ENCODE results near the gene SIL1. TPM values are rescaled to one million over a fixed set of nuclear protein-coding genes. Genes with fewer than 3 reads are reported as not detected.

The SIL1 gene
- total RNA-seq, 2 donors from 2014 or later, result 17.2 to 20.2 TPM

- Mint-ChIP-seq H3K27me3 (ENCODE audit: insufficient read depth) (no peaks in the 10 kb centered on the region), H3K9me3 (peaks cover 9% of the 10 kb centered on the region), H3K4me3 (no peak overlapping the region), H3K27ac (peak overlapping the region; percentile 6), H3K36me3 (ENCODE audit: low read depth) (peaks cover under 1% of the 10 kb centered on the region), H3K4me1 (peaks cover 39% of the 10 kb centered on the region)
- no peak overlapping the region for H3K9ac ChIP-seq (ENCODE audit: extremely low read depth, low read length, poor library complexity, severe bottlenecking)
- H3K4me1 ChIP-seq (ENCODE audit: control insufficient read depth, insufficient read depth, low read length), result peaks cover 7% of the 10 kb centered on the region
- no peaks in the 10 kb centered on the region for H3K9me3 ChIP-seq (ENCODE audit: control insufficient read depth, low read length)
- peak; percentile 58 for DNase-seq
- H3K27me3 ChIP-seq (ENCODE audit: control insufficient read depth, insufficient read depth, low read length, poor library complexity, severe bottlenecking), result no peaks in the 10 kb centered on the region
- WGBS, 2 experiments (ENCODE audit: insufficient coverage in 1 of 2, insufficient read length in 1 of 2), result 67 to 76% methylated on average over 2 to 4 of the region's 4 CpGs
- H3K4me3 ChIP-seq (ENCODE audit: low read length), result no peak overlapping the region
- no peaks in the 10 kb centered on the region for H3K36me3 ChIP-seq (ENCODE audit: control insufficient read depth, insufficient read depth, low read length)
- H3K27ac ChIP-seq (ENCODE audit: low read depth, low read length), result peak overlapping the region; percentile 61
- TF ChIP-seq, protein P1, sequence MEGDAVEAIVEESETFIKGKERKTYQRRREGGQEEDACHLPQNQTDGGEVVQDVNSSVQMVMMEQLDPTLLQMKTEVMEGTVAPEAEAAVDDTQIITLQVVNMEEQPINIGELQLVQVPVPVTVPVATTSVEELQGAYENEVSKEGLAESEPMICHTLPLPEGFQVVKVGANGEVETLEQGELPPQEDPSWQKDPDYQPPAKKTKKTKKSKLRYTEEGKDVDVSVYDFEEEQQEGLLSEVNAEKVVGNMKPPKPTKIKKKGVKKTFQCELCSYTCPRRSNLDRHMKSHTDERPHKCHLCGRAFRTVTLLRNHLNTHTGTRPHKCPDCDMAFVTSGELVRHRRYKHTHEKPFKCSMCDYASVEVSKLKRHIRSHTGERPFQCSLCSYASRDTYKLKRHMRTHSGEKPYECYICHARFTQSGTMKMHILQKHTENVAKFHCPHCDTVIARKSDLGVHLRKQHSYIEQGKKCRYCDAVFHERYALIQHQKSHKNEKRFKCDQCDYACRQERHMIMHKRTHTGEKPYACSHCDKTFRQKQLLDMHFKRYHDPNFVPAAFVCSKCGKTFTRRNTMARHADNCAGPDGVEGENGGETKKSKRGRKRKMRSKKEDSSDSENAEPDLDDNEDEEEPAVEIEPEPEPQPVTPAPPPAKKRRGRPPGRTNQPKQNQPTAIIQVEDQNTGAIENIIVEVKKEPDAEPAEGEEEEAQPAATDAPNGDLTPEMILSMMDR (conservative IDR thresholded peaks at IDR 0.05), result no peak
These were observed 136.3 kb downstream of the SIL1 start for GRCh38 chr5:139061856-139062255.

DNA sequence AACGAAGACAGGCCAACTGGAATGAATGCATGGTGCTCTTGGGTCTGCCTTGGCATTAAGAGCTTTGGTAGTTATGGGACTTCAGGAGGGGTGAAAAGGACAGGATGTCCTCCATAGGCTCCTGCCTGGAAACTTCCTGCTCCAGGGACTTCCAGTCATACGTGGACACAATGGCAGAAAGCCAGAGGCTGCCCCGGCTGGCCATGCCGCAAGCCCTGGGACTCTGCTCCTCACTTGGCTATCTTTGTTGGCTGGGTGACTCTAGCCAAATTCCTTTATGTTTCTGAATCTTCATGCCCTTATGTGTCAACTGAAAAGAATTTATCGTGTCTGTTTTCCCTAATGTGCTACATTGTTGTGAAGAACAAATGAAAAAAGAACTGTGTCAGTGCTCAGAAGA, 136.9 kb downstream of the SIL1 start:
- no peaks in the 10 kb centered on the region for H3K36me3 ChIP-seq (ENCODE audit: control insufficient read depth, insufficient read depth, low read length)
- H3K9me3 ChIP-seq (ENCODE audit: control insufficient read depth, low read length), result no peaks in the 10 kb centered on the region
- H3K4me1 ChIP-seq (ENCODE audit: control insufficient read depth, insufficient read depth, low read length), result peaks cover 7% of the 10 kb centered on the region
- DNase-seq, result no peak
- no peak overlapping the region for H3K9ac ChIP-seq (ENCODE audit: extremely low read depth, low read length, poor library complexity, severe bottlenecking)
- WGBS, 2 experiments (ENCODE audit: insufficient coverage in 1 of 2, insufficient read length in 1 of 2), result 75 to 80% methylated on average over 5 of the region's 5 CpGs
- H3K27me3 ChIP-seq (ENCODE audit: control insufficient read depth, insufficient read depth, low read length, poor library complexity, severe bottlenecking), result no peaks in the 10 kb centered on the region
- H3K27ac ChIP-seq (ENCODE audit: low read depth, low read length), result no peak overlapping the region
- no peaks in the 10 kb centered on the region for H3K27me3 Mint-ChIP-seq (ENCODE audit: insufficient read depth)
- TF ChIP-seq, protein P1 (conservative IDR thresholded peaks at IDR 0.05), result no peak
- H3K36me3 Mint-ChIP-seq (ENCODE audit: low read depth), result peaks cover 1% of the 10 kb centered on the region
- H3K4me3 Mint-ChIP-seq, result no peak overlapping the region
- H3K9me3 Mint-ChIP-seq, result peaks cover 9% of the 10 kb centered on the region
- no peak overlapping the region for H3K4me3 ChIP-seq (ENCODE audit: low read length)
- H3K27ac Mint-ChIP-seq, result peak overlapping the region; percentile 6
- H3K4me1 Mint-ChIP-seq, result peaks cover 39% of the 10 kb centered on the region

DNA sequence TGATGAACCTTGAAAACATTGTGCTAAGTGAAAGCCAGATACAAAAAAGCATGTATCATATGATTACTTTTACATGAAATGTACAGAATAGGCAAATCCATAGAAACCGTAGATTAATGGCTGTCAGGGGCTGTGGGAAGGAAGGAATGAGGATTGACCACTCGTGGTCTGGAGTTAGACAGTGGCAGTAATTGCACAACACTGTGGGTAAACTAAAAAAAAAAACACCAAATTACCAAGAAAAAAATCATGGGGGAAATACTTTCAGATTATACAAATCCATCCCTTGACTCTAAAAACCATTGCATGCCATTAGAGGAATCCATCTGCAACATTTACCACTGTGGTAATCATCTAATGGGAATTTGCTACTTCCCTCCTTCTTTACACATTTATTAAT, 140.0 kb downstream of the SIL1 start:
- DNase-seq, result no peak
- Histone ChIP-seq H3K4me3 (ENCODE audit: low read length) (no peak overlapping the region), H3K36me3 (ENCODE audit: control insufficient read depth, insufficient read depth, low read length) (no peaks in the 10 kb centered on the region), H3K27ac (ENCODE audit: low read depth, low read length) (no peak overlapping the region), H3K4me1 (ENCODE audit: control insufficient read depth, insufficient read depth, low read length) (peaks cover 4% of the 10 kb centered on the region), H3K9ac (ENCODE audit: extremely low read depth, low read length, poor library complexity, severe bottlenecking) (no peak overlapping the region), H3K27me3 (ENCODE audit: control insufficient read depth, insufficient read depth, low read length, poor library complexity, severe bottlenecking) (no peaks in the 10 kb centered on the region), H3K9me3 (ENCODE audit: control insufficient read depth, low read length) (peaks cover 9% of the 10 kb centered on the region)
- peaks cover 1% of the 10 kb centered on the region for H3K36me3 Mint-ChIP-seq (ENCODE audit: low read depth)
- TF ChIP-seq, protein P1 (conservative IDR thresholded peaks at IDR 0.05), result no peak
- peaks cover 25% of the 10 kb centered on the region for H3K9me3 Mint-ChIP-seq
- WGBS, 2 experiments (ENCODE audit: insufficient coverage in 1 of 2, insufficient read length in 1 of 2), result 100% methylated on average over 2 of the region's 2 CpGs; no CpG with 5 or more reads in 1 of the 2 experiments
- no peaks in the 10 kb centered on the region for H3K27me3 Mint-ChIP-seq (ENCODE audit: insufficient read depth)
- no peak overlapping the region for H3K4me3 Mint-ChIP-seq
- peaks cover 27% of the 10 kb centered on the region for H3K4me1 Mint-ChIP-seq
- no peak overlapping the region for H3K27ac Mint-ChIP-seq

Measured in endodermal cell (in vitro differentiated cells).